ENCODE results near the gene TPP2. TPM values are rescaled to one million over a fixed set of nuclear protein-coding genes. Genes with fewer than 3 reads are reported as not detected.

The TPP2 gene
- total and polyA plus RNA-seq, 2 experiments from 2014 or later, result 15.0 to 47.3 TPM

- Histone ChIP-seq H3K79me2 (peaks cover 64% of the 10 kb centered on the region), H2AFZ (no peak overlapping the region), H3K4me3 (no peak overlapping the region), H3K27me3 (no peaks in the 10 kb centered on the region), H4K20me1 (ENCODE audit: insufficient read depth, poor library complexity, severe bottlenecking) (peaks cover 4% of the 10 kb centered on the region), H3K36me3 (replicated peaks; ENCODE audit: insufficient read depth, low read depth) (peaks cover 2% of the 10 kb centered on the region), H3K4me1 (ENCODE audit: insufficient read depth) (no peaks in the 10 kb centered on the region), H3K9me2 (replicated peaks; ENCODE audit: insufficient read depth) (no peaks in the 10 kb centered on the region), H3K4me2 (no peak overlapping the region), H3K27ac (no peak overlapping the region), H3K9me3 (ENCODE audit: low read depth) (no peaks in the 10 kb centered on the region)
- DNase-seq (ENCODE audit: low spot score), result no peak
- TF ChIP-seq EZH2 (IDR thresholded peaks at IDR 0.05; ENCODE audit: borderline replicate concordance), result no peak
- TF ChIP-seq EZH2phosphoT487 (IDR thresholded peaks at IDR 0.05; ENCODE audit: low read depth, severe bottlenecking, unreplicated experiment), result no peak
- TF ChIP-seq, protein P1, sequence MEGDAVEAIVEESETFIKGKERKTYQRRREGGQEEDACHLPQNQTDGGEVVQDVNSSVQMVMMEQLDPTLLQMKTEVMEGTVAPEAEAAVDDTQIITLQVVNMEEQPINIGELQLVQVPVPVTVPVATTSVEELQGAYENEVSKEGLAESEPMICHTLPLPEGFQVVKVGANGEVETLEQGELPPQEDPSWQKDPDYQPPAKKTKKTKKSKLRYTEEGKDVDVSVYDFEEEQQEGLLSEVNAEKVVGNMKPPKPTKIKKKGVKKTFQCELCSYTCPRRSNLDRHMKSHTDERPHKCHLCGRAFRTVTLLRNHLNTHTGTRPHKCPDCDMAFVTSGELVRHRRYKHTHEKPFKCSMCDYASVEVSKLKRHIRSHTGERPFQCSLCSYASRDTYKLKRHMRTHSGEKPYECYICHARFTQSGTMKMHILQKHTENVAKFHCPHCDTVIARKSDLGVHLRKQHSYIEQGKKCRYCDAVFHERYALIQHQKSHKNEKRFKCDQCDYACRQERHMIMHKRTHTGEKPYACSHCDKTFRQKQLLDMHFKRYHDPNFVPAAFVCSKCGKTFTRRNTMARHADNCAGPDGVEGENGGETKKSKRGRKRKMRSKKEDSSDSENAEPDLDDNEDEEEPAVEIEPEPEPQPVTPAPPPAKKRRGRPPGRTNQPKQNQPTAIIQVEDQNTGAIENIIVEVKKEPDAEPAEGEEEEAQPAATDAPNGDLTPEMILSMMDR (IDR thresholded peaks at IDR 0.05; ENCODE audit: poor library complexity), result no peak
- WGBS (ENCODE audit: low lambda C conversion rate, missing lambda C conversion rate), result 99% methylated on average over 4 of the region's 4 CpGs
These were observed 12.9 kb downstream of the TPP2 start for GRCh38 chr13:102609696-102610095.

GRCh38 chr13:102610296-102610895, 13.6 kb downstream of the TPP2 start:
- no peaks in the 10 kb centered on the region for H3K36me3 ChIP-seq (replicated peaks; ENCODE audit: insufficient read depth, low read depth)
- WGBS (ENCODE audit: low lambda C conversion rate, missing lambda C conversion rate), result 90% methylated on average over 9 of the region's 9 CpGs

DNA sequence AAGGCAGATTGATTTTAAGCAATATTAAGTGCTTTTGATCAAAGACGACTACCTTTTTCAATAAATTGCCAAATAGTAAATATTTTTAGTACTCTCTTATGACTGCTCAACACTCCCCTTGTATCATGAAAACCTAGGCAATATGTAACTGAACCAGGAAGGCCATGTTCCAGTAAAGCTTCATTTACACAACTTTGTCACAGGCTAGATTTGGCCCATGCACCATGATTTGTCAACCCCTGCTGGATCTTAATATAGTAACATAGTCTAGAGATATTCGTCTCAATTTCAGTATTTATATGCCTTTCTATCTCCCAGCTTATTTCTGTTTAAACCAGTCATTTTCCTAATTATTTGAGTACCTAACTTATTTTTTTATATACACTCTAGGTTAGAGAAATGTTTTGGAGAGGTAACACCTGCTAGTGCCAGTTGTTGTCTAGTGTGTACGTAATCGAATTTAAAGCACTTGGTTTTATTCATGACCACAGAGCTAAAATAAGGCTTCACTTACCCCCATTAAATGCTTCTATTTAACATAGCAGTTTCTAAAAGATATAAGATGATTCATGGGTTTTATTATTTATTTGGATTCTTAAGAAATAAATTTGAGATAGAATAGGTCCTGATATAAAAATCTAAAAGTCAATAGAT, 21.0 kb downstream of the TPP2 start:
- no peak overlapping the region for H3K27ac ChIP-seq
- no peaks in the 10 kb centered on the region for H3K36me3 ChIP-seq (replicated peaks; ENCODE audit: insufficient read depth, low read depth)
- H3K4me3 ChIP-seq, result no peak overlapping the region
- TF ChIP-seq, protein P1 (IDR thresholded peaks at IDR 0.05; ENCODE audit: poor library complexity), result no peak
- no peak for TF ChIP-seq EZH2 (IDR thresholded peaks at IDR 0.05; ENCODE audit: borderline replicate concordance)
- no peak for TF ChIP-seq EZH2phosphoT487 (IDR thresholded peaks at IDR 0.05; ENCODE audit: low read depth, severe bottlenecking, unreplicated experiment)
- no peak overlapping the region for H2AFZ ChIP-seq
- no peaks in the 10 kb centered on the region for H3K9me3 ChIP-seq (ENCODE audit: low read depth)
- no peak overlapping the region for H3K4me2 ChIP-seq
- H3K4me1 ChIP-seq (ENCODE audit: insufficient read depth), result no peaks in the 10 kb centered on the region
- H3K9me2 ChIP-seq (replicated peaks; ENCODE audit: insufficient read depth), result no peaks in the 10 kb centered on the region
- no peak for DNase-seq (ENCODE audit: low spot score)
- peaks cover 10% of the 10 kb centered on the region for H3K79me2 ChIP-seq
- 98% methylated on average over 4 of the region's 4 CpGs for WGBS (ENCODE audit: low lambda C conversion rate, missing lambda C conversion rate)
- no peaks in the 10 kb centered on the region for H3K27me3 ChIP-seq
- no peaks in the 10 kb centered on the region for H4K20me1 ChIP-seq (ENCODE audit: insufficient read depth, poor library complexity, severe bottlenecking)

More at GRCh38 chr13:102610296-102610895, 13.6 kb downstream of the TPP2 start:
- no peak overlapping the region for H3K4me3 ChIP-seq
- H3K4me1 ChIP-seq (ENCODE audit: insufficient read depth), result no peaks in the 10 kb centered on the region
- no peaks in the 10 kb centered on the region for H3K27me3 ChIP-seq
- no peak for DNase-seq (ENCODE audit: low spot score)
- TF ChIP-seq EZH2phosphoT487 (IDR thresholded peaks at IDR 0.05; ENCODE audit: low read depth, severe bottlenecking, unreplicated experiment) (no peak), EZH2 (IDR thresholded peaks at IDR 0.05; ENCODE audit: borderline replicate concordance) (no peak)
- TF ChIP-seq, protein P1 (IDR thresholded peaks at IDR 0.05; ENCODE audit: poor library complexity), result no peak
- H3K9me3 ChIP-seq (ENCODE audit: low read depth), result no peaks in the 10 kb centered on the region
- peaks cover 62% of the 10 kb centered on the region for H3K79me2 ChIP-seq
- no peaks in the 10 kb centered on the region for H3K9me2 ChIP-seq (replicated peaks; ENCODE audit: insufficient read depth)
- no peak overlapping the region for H3K4me2 ChIP-seq
- peaks cover 4% of the 10 kb centered on the region for H4K20me1 ChIP-seq (ENCODE audit: insufficient read depth, poor library complexity, severe bottlenecking)
- no peak overlapping the region for H2AFZ ChIP-seq
- no peak overlapping the region for H3K27ac ChIP-seq
